Common myeloid progenitor, CD34-positive (primary cell): Measurements from ENCODE around the gene ATG4B.

Experiments used
- CTCF ChIA-PET: fragments of 350-600 bp; sonication (Branson Sonifier 250); formaldehyde crosslinking; loops from one replicate; lab custom pipeline; 2021; ENCODE audit warnings: antibody characterized with exemption; lab: Charles Lee
- POLR2A ChIA-PET: fragments of 350-600 bp; sonication (Branson Sonifier 250); formaldehyde crosslinking; loops from one replicate; lab custom pipeline; 2021; ENCODE audit warnings: antibody characterized with exemption; lab: Charles Lee
- DNase-seq, 3 donors: peaks; one replicate each; pipeline versions ENCODE4 v3.0.0 to v3.0.0-alpha.2; 2013
- H3K27ac ChIP-seq, 2 experiments: 1 replicate in 1 of 2; 2 replicates in 1 of 2; pipeline ENCODE4 v1.7.0; 2013; ENCODE audit warnings: inconsistent platforms in 2 of 2, low read length in 2 of 2, mild to moderate bottlenecking in 2 of 2, low read depth in 1 of 2, moderate library complexity in 1 of 2; ENCODE audit not compliant: severe bottlenecking in 2 of 2, insufficient read depth in 1 of 2, poor library complexity in 1 of 2
- H3K27me3 ChIP-seq, 5 experiments: replicated peaks in 2 of 5; 1 replicate in 3 of 5; 2 replicates in 2 of 5; pipeline versions ENCODE4 v1.6.1 to v1.7.0; 2013; ENCODE audit warnings: low read length in 4 of 5, mild to moderate bottlenecking in 2 of 5, moderate library complexity in 2 of 5, inconsistent platforms in 1 of 5; ENCODE audit not compliant: insufficient read depth in 5 of 5, control insufficient read depth in 4 of 5
- H3K36me3 ChIP-seq, 4 experiments: 1 replicate in 2 of 4; 2 replicates in 2 of 4; pipeline versions ENCODE4 v1.6.1 to v1.7.0; 2013; ENCODE audit warnings: low read length in 3 of 4, control low read depth in 1 of 4, mild to moderate bottlenecking in 1 of 4; ENCODE audit not compliant: control insufficient read depth in 4 of 4, insufficient read depth in 4 of 4
- H3K4me1 ChIP-seq, 4 experiments: 1 replicate in 3 of 4; 2 replicates in 1 of 4; pipeline versions ENCODE4 v1.6.1 to v1.7.1; 2013; ENCODE audit warnings: low read length in 3 of 4, mild to moderate bottlenecking in 3 of 4, control low read depth in 1 of 4, inconsistent platforms in 1 of 4, moderate library complexity in 1 of 4; ENCODE audit not compliant: control insufficient read depth in 4 of 4, insufficient read depth in 4 of 4; ENCODE audit errors: control extremely low read depth in 1 of 4
- H3K4me3 ChIP-seq, 7 experiments: 1 replicate in 4 of 7; 2 replicates in 3 of 7; pipeline versions ENCODE4 v1.5.1 to v1.7.0; 2013; ENCODE audit warnings: mild to moderate bottlenecking in 7 of 7, low read length in 6 of 7, moderate library complexity in 6 of 7, inconsistent platforms in 2 of 7, low read depth in 2 of 7, control low read depth in 1 of 7; ENCODE audit not compliant: insufficient read depth in 4 of 7, control insufficient read depth in 1 of 7; ENCODE audit errors: extremely low read depth in 1 of 7
- H3K9me3 ChIP-seq, 5 experiments: 1 replicate in 4 of 5; 2 replicates in 1 of 5; pipeline versions ENCODE4 v1.6.1 to v1.7.1; 2013; ENCODE audit warnings: low read length in 4 of 5, mild to moderate bottlenecking in 2 of 5, inconsistent platforms in 1 of 5, low read depth in 1 of 5, moderate library complexity in 1 of 5; ENCODE audit not compliant: control insufficient read depth in 4 of 5, insufficient read depth in 2 of 5; ENCODE audit errors: control extremely low read depth in 1 of 5
- WGBS: methylation state at CpG from one replicate; pipeline ENCODE4 v1.1.5; 2013; ENCODE audit not compliant: insufficient coverage; 5-methylcytosine and 5-hydroxymethylcytosine counted together

Gene ATG4B

DNA sequence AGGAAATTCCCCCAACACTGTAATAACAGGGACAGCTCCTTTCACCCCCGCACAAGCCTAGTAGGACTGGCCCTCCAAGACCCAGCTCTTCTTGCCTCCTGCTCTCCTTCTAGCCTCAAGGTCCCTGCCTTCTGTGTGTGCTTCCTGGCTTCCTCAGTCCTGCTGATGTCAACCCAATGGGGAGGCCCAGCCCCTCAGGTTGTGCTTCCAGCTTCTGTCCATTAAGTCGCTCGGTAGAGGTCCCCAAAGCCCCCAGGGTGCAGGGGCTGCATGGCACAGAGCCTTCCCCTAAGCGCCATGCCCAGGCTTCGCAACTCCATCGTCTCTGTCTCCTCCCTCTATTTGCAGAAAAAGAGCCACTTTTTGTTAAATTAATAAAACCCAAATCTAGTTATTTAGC is 39.9 kb upstream of the ATG4B start:
- CTCF ChIA-PET, result interaction anchor here (0.8 to 1.3 kb wide), 4 partner anchors 10 to 62 kb away, joined by 3 read pairs; no protein-coding TSS in a partner anchor

DNA sequence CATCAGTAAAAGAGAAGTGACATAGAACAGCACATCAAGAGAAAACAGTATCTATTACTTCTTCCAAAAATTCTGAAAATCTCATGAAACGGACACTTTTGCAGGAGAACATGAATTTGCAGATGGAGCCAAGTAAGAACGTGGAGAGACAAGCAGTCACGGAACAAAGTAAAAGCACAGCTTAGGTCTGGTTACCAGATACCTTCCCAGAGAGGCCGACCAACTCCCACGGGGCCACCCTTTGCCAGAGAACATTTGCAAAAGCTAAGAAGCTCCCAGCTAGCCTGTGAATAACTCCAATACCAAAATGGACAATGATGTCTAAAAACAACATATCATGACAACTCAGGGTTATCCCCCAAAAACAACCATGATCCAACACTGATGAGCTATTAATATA is 39.4 kb upstream of the ATG4B start:
- no peaks in the 10 kb centered on the region for H3K4me1 ChIP-seq
- H3K4me3 ChIP-seq, result no peak overlapping the region
- CTCF ChIA-PET, result interaction anchor here (1.0 to 1.4 kb wide), 2 partner anchors 10 to 12 kb away, joined by 3 to 4 read pairs; no protein-coding TSS in a partner anchor
- POLR2A ChIA-PET, result no interaction called here
- DNase-seq, result no peak
- peaks cover 2 to 51% (median 31%) of the 10 kb centered on the region in 4 experiments for H3K36me3 ChIP-seq
- H3K27me3 ChIP-seq, result no peaks in the 10 kb centered on the region
- no peak overlapping the region for H3K27ac ChIP-seq
- no peaks in the 10 kb centered on the region for H3K9me3 ChIP-seq
- WGBS, result 100% methylated on average over 3 of the region's 5 CpGs

More for the DNA sequence above, 39.9 kb upstream of the ATG4B start:
- Histone ChIP-seq H3K27ac (no peak overlapping the region), H3K4me1 (no peaks in the 10 kb centered on the region), H3K9me3 (no peaks in the 10 kb centered on the region), H3K4me3 (no peak overlapping the region), H3K27me3 (no peaks in the 10 kb centered on the region), H3K36me3 (peaks cover 2 to 48% (median 28%) of the 10 kb centered on the region in 4 experiments)
- no peak for DNase-seq
- 100% methylated on average over 4 of the region's 6 CpGs for WGBS
- POLR2A ChIA-PET, result no interaction called here

DNA sequence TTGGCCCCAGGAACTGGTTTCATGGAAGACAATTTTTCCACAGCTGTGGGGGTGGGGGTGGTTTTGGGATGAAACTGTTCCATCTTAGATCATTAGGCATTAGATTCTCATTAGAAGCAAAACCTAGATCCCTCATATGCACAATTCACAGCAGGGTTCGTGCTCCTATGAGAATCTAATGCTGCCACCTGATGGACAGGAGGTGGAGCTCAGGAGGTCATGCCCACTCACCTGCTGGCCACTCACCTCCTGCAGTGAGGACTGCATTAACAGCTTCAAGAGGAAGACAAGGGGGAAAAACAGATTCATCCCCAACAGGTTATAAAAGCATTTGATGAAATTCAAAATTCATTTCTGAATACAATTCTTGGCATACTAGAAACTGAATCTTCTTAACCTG is 39.0 kb upstream of the ATG4B start:
- Histone ChIP-seq H3K4me3 (no peak overlapping the region), H3K27me3 (no peaks in the 10 kb centered on the region), H3K9me3 (no peaks in the 10 kb centered on the region), H3K36me3 (peaks cover 2 to 49% (median 30%) of the 10 kb centered on the region in 4 experiments), H3K27ac (no peak overlapping the region), H3K4me1 (no peaks in the 10 kb centered on the region)
- ChIA-PET CTCF (interaction anchor here (0.7 to 1.4 kb wide), 3 partner anchors 10 to 11 kb away, joined by 3 to 4 read pairs (median 4); no protein-coding TSS in a partner anchor), POLR2A (no interaction called here)
- no peak for DNase-seq
- no CpG with 5 or more reads among the region's 1 CpG for WGBS

DNA sequence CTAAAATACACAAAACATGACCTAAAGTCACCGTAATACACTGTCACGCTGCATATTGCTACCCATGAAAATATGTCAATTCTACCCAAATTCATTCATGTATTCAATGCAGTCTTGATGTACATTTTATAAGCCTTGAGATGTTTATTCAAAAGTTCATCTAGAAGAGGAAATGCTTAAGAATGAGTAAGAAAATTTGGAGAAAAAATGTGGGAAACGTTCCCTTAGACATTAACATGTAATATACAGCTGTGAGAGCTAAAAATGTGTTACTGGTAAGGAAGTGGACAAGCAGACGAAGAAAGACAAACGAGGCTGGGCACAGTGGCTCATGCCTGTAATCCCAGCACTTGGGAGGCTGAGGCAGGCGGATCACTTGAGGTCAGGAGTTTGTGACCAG is 37.9 kb upstream of the ATG4B start:
- Histone ChIP-seq H3K4me1 (no peaks in the 10 kb centered on the region), H3K9me3 (no peaks in the 10 kb centered on the region), H3K36me3 (peaks cover 2 to 45% (median 27%) of the 10 kb centered on the region in 4 experiments), H3K27ac (no peak overlapping the region), H3K27me3 (no peaks in the 10 kb centered on the region), H3K4me3 (no peak overlapping the region)
- 92% methylated on average over 4 of the region's 6 CpGs for whole genome bisulfite sequencing
- ChIA-PET POLR2A (no interaction called here), CTCF (no interaction called here)
- DNase-seq, result no peak

GRCh38 chr2:241601841-241602240 is 35.7 kb upstream of the ATG4B start:
- 97% methylated on average over 12 of the region's 13 CpGs for WGBS

DNA sequence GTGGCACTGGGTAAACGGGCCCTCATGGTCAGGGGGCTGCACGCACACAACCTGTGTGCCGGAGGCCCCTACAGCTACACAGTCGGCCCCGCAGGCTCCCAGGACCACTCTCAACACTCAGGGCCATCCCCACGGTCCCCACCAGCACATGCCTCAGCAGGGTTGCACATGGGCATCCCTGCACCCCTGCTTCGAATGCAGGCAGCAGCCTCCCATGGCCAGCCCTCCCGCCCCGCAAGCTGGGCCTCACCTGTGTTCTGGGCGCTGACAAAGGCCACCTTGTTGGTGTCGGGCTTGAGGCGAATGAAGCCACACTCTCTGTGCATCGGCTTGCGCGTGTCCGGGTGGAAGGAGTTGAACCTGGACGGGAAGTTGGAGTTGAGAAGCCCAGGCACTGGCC is 34.8 kb upstream of the ATG4B start:
- Histone ChIP-seq H3K27ac (no peak overlapping the region), H3K9me3 (no peaks in the 10 kb centered on the region), H3K27me3 (no peaks in the 10 kb centered on the region), H3K36me3 (peaks cover 2 to 58% (median 42%) of the 10 kb centered on the region in 4 experiments), H3K4me1 (no peaks in the 10 kb centered on the region), H3K4me3 (no peak overlapping the region)
- ChIA-PET CTCF (no interaction called here), POLR2A (no interaction called here)
- 98% methylated on average over 17 of the region's 17 CpGs for WGBS
- no peak for DNase-seq

More at GRCh38 chr2:241601841-241602240, 35.7 kb upstream of the ATG4B start:
- no peak overlapping the region for H3K4me3 ChIP-seq
- H3K9me3 ChIP-seq, result no peaks in the 10 kb centered on the region
- no peaks in the 10 kb centered on the region for H3K4me1 ChIP-seq
- POLR2A ChIA-PET, result no interaction called here
- no peaks in the 10 kb centered on the region for H3K27me3 ChIP-seq
- CTCF ChIA-PET, result no interaction called here
- no peak overlapping the region for H3K27ac ChIP-seq
- H3K36me3 ChIP-seq, result peaks cover 2 to 60% (median 42%) of the 10 kb centered on the region in 4 experiments
- no peak for DNase-seq

DNA sequence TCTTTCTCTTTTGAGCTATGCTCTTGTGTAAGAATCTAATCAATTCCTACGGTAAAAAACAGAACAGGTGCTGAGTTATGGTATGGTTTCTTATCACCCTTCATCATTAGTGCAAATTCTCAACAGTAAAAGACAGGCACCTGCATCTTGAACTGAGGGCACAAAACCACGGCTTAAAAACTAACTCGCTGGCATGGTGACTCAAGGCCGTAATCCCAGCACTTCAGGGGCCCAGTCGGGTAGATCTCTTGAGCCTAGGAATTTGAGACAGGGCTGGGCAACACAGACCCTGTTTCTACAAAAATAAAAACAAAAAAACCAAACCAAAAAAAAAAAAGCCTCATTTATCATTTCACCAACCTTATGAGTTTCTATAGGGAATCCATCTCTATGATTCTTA is 33.8 kb upstream of the ATG4B start:
- no peak overlapping the region for H3K27ac ChIP-seq
- no peak overlapping the region for H3K4me3 ChIP-seq
- H3K9me3 ChIP-seq, result no peaks in the 10 kb centered on the region
- 91% methylated on average over 3 of the region's 5 CpGs for WGBS
- no peaks in the 10 kb centered on the region for H3K27me3 ChIP-seq
- peaks cover 2 to 59% (median 41%) of the 10 kb centered on the region in 4 experiments for H3K36me3 ChIP-seq
- no peak for DNase-seq
- H3K4me1 ChIP-seq, result peaks cover 0 to 3% (median 2%) of the 10 kb centered on the region in 4 experiments
- CTCF ChIA-PET, result no interaction called here
- POLR2A ChIA-PET, result no interaction called here
